22Rv1 (cell line): ENCODE measurements around the gene SNAP25.

Source experiments
- CTCF ChIP-seq: fragments of 450-650 bp; IDR thresholded peaks from 2 replicates; pipeline ENCODE4 v1.5.1; 2017; ENCODE audit warnings: mild to moderate bottlenecking
- ZFX ChIP-seq: fragments of 450-650 bp; IDR thresholded peaks from 2 replicates; pipeline ENCODE4 v1.6.1; 2017; ENCODE audit warnings: antibody characterized with exemption, borderline replicate concordance

- TF ChIP-seq CTCF, result no peak
- no peak for TF ChIP-seq ZFX
Measured at GRCh38 chr20:10304471-10305046, 85.9 kb downstream of the SNAP25 start.
